ENCODE data around the gene RNF187. TPM values are rescaled to one million over a fixed set of nuclear protein-coding genes. Genes with fewer than 3 reads are reported as not detected.

Gene RNF187
- polyA plus RNA-seq, 2 of the 4 experiments (the other 2 are of a cell fraction) = 64.5 to 82.8 TPM

DNA sequence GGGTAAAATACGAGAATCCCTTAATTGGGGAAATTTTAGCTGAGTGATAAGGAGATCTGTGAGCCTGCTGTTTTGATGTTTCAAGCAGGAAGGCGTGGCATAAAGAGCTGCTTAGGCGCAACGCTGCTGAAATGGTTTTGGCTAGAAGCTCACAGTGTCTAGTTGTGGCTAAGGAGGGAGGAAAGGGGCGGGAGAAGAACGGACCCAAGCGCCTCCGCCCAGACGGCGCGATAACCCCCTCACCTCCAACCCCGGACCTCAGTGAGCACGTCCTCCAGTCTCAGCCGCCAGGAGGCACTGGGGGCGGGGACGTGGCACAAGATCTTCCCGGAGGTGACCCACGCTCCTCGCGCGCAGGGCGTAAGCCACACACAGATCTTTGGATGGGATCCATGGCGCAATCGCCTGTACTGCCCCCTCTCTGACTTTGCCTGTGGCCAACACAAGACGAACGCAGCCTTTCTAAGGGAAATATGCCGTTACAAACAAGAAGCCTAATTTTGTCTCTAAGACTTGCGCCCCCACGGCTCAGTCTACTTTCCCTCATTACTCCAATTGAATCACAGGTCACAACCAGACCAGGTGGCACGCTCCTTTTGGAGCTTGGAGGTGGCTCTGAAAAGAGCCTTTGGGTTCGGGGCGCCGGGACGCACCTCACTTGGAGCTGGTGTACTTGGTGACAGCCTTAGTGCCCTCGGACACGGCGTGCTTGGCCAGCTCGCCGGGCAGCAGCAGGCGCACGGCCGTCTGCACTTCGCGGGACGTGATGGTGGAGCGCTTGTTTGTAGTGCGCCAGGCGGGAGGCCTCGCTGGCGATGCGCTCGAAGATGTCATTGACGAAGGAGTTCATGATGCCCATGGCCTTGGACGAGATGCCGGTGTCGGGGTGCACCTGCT lies 23.4 kb upstream of the RNF187 start (continued):
- TF ChIP-seq EHF (CRISPR knock-in tag; IDR thresholded peaks at IDR 0.05) = no peak
- no peak for TF ChIP-seq NR3C1 (IDR thresholded peaks at IDR 0.05)
- TF ChIP-seq, protein P1, sequence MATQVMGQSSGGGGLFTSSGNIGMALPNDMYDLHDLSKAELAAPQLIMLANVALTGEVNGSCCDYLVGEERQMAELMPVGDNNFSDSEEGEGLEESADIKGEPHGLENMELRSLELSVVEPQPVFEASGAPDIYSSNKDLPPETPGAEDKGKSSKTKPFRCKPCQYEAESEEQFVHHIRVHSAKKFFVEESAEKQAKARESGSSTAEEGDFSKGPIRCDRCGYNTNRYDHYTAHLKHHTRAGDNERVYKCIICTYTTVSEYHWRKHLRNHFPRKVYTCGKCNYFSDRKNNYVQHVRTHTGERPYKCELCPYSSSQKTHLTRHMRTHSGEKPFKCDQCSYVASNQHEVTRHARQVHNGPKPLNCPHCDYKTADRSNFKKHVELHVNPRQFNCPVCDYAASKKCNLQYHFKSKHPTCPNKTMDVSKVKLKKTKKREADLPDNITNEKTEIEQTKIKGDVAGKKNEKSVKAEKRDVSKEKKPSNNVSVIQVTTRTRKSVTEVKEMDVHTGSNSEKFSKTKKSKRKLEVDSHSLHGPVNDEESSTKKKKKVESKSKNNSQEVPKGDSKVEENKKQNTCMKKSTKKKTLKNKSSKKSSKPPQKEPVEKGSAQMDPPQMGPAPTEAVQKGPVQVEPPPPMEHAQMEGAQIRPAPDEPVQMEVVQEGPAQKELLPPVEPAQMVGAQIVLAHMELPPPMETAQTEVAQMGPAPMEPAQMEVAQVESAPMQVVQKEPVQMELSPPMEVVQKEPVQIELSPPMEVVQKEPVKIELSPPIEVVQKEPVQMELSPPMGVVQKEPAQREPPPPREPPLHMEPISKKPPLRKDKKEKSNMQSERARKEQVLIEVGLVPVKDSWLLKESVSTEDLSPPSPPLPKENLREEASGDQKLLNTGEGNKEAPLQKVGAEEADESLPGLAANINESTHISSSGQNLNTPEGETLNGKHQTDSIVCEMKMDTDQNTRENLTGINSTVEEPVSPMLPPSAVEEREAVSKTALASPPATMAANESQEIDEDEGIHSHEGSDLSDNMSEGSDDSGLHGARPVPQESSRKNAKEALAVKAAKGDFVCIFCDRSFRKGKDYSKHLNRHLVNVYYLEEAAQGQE (IDR thresholded peaks at IDR 0.05) = no peak
- no peak for TF ChIP-seq KDM1A (IDR thresholded peaks at IDR 0.05; ENCODE audit: low read depth)
- no peak for TF ChIP-seq NPAS2 (CRISPR knock-in tag; IDR thresholded peaks at IDR 0.05; ENCODE audit: borderline replicate concordance)
- no peak for TF ChIP-seq CHD4 (IDR thresholded peaks at IDR 0.05; ENCODE audit: borderline replicate concordance)
- 0 out of 3 replicates have a peak, but pooled peaks have one; percentile 10 for TF ChIP-seq SMC3 (IDR thresholded peaks at IDR 0.05)

GRCh38 chr1:228464487-228464983 lies 22.6 kb upstream of the RNF187 start:
- H3K27ac ChIP-seq = no peak overlapping the region
- DNase-seq (ENCODE audit: low read depth in 1 of 2, low spot score in 1 of 2) (peak; percentile 48 to 75), ATAC-seq (peak; percentile 80 to 82), FAIRE-seq (no peak)
- 66% methylated on average over 33 of the region's 33 CpGs for WGBS (ENCODE audit: missing lambda C conversion rate)
- H3K4me1 ChIP-seq = peaks cover 16% of the 10 kb centered on the region; the same call in 2 of the 3 replicates
- POLR2A ChIA-PET = no interaction called here
- no peaks in the 10 kb centered on the region for H3K9me3 ChIP-seq
- H3K4me3 ChIP-seq = peak overlapping the region; percentile 38
- H3K4me2 ChIP-seq = peak overlapping the region; percentile 78
- TF ChIP-seq SMC3 (IDR thresholded peaks at IDR 0.05) (no peak), HOXA7 (CRISPR knock-in tag; IDR thresholded peaks at IDR 0.05) (no peak), ZFP36 (IDR thresholded peaks at IDR 0.05; ENCODE audit: borderline replicate concordance, partially characterized antibody) (no peak), RCOR1 (IDR thresholded peaks at IDR 0.05; ENCODE audit: low read depth, low read length) (no peak), ATOH8 (CRISPR knock-in tag; IDR thresholded peaks at IDR 0.05; ENCODE audit: low read depth) (no peak), MAFK (IDR thresholded peaks at IDR 0.05; ENCODE audit: partially characterized antibody) (no peak), ESRRA (IDR thresholded peaks at IDR 0.05; ENCODE audit: borderline replicate concordance, low read length) (no peak), GATA3 (IDR thresholded peaks at IDR 0.05; ENCODE audit: borderline replicate concordance) (no peak), RNF2 (IDR thresholded peaks at IDR 0.05; ENCODE audit: borderline replicate concordance, low read depth) (no peak), NPAS2 (CRISPR knock-in tag; IDR thresholded peaks at IDR 0.05; ENCODE audit: borderline replicate concordance) (no peak), ZC3H11A (IDR thresholded peaks at IDR 0.05) (no peak), FOSL2 (IDR thresholded peaks at IDR 0.05) (no peak), FOSL2 (CRISPR knock-in tag; IDR thresholded peaks at IDR 0.05) (no peak), E2F6 (IDR thresholded peaks at IDR 0.05; ENCODE audit: borderline replicate concordance, low read depth) (no peak)
- TF ChIP-seq, protein P2, sequence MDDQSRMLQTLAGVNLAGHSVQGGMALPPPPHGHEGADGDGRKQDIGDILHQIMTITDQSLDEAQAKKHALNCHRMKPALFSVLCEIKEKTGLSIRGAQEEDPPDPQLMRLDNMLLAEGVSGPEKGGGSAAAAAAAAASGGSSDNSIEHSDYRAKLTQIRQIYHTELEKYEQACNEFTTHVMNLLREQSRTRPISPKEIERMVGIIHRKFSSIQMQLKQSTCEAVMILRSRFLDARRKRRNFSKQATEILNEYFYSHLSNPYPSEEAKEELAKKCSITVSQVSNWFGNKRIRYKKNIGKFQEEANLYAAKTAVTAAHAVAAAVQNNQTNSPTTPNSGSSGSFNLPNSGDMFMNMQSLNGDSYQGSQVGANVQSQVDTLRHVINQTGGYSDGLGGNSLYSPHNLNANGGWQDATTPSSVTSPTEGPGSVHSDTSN (IDR thresholded peaks at IDR 0.05) = no peak
- TF ChIP-seq, protein P3, sequence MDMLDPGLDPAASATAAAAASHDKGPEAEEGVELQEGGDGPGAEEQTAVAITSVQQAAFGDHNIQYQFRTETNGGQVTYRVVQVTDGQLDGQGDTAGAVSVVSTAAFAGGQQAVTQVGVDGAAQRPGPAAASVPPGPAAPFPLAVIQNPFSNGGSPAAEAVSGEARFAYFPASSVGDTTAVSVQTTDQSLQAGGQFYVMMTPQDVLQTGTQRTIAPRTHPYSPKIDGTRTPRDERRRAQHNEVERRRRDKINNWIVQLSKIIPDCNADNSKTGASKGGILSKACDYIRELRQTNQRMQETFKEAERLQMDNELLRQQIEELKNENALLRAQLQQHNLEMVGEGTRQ (IDR thresholded peaks at IDR 0.05) = no peak
- CTCF ChIA-PET = interaction anchor here (0.7 to 2.8 kb wide), 8 partner anchors 8 to 334 kb away, joined by 3 to 23 read pairs (median 4); no protein-coding TSS in a partner anchor

All from A549 (cell line).